A673 (cell line): ENCODE measurements around the gene SLC41A3.

Source experiments
- CTCF ChIP-seq: fragments of 300-800, 200-600 bp; sonication (generic); conservative IDR thresholded peaks from 2 replicates; pipeline ENCODE4 v1.5.1; 2017; ENCODE audit warnings: low read depth, mild to moderate bottlenecking, antibody characterized with exemption, low read length, moderate library complexity, mixed read lengths
- EZH2 ChIP-seq: fragments of 200-600 bp; sonication (generic); IDR thresholded peaks from 2 replicates; pipeline ENCODE4 v1.6.1; 2017; ENCODE audit warnings: borderline replicate concordance, low read depth, mild to moderate bottlenecking, mixed read lengths, antibody characterized with exemption, low read length; ENCODE audit not compliant: poor library complexity, severe bottlenecking

GRCh38 chr3:126106336-126107202 lies 22.6 kb upstream of the SLC41A3 start:
- no peak for TF ChIP-seq EZH2
- TF ChIP-seq CTCF, result no peak
